Measurements from ENCODE around the gene ACOT7.

The ACOT7 gene

DNA sequence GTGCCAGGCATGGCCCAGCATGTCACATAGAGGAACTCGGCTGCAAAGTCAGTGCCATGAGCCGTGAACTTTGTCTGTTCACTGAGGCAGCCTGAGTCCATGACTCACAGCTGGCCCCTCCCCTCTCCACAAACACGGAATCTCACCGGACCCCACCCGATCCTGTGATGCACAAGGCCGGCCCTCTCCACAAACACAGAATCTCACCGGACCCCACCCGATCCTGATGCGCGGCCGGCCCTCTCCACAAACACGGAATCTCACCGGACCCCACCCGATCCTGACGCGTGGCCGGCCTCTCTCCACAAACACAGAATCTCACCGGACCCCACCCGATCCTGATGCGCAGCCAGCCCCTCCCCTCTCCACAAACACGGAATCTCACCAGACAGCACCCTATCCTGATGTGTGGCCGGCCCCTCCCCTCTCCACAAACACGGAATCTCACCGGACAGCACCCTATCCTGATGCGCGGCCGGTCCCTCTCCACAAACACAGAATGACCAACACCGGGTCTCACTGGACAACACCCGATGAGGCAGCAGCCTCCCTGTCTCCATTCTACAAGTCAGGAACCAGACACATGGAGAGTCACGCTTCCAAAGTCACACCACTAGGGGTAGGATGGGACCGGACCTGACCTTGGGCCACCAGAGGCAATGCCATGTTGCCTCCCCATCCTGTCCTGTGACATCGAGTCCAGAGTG, 93.1 kb downstream of the ACOT7 start:
- no peak overlapping the region for H3K4me3 ChIP-seq (ENCODE audit: low read length)
- no peak for DNase-seq (ENCODE audit: low read depth, low spot score)

DNA sequence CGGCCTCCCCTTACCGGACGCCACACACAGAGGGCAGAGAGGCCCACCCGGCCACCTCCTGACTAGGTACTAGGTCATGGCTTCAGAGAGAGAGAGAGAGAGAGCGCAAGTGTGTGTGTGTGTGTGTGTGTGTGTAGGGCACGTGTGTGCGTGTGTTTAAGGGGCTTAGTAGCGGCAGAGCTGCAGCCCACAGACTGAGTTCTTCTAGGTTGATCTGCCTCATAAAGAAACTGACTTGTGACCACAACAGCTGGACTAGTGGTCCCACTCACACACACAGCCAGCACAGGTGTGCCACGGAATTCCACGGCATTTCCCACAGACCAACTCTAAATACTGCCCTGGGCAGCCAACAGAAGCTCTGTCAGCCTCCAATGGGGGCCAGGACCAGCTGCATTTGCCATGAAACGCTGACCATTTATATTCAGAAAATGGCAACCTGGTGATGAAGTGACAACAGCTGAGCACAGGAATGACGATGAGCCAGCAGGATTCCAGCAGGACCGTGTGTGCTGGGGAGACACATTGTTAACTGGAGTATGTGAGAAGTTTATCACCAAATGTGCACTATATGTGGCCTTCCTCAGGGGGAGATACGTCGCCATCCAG, 93.9 kb downstream of the ACOT7 start:
- H3K4me3 ChIP-seq (ENCODE audit: low read length), result no peak overlapping the region
- no peak for DNase-seq (ENCODE audit: low read depth, low spot score)

- DNase-seq (ENCODE audit: low read depth, low spot score), result no peak
- H3K4me3 ChIP-seq (ENCODE audit: low read length), result no peak overlapping the region
Measured at GRCh38 chr1:6298940-6299465, 94.6 kb downstream of the ACOT7 start.

GRCh38 chr1:6298530-6298929, 95.0 kb downstream of the ACOT7 start:
- no peak for DNase-seq (ENCODE audit: low read depth, low spot score)
- no peak overlapping the region for H3K4me3 ChIP-seq (ENCODE audit: low read length)

- no peak overlapping the region for H3K4me3 ChIP-seq (ENCODE audit: low read length)
- DNase-seq (ENCODE audit: low read depth, low spot score), result no peak
Measured at GRCh38 chr1:6295910-6296309, 97.7 kb downstream of the ACOT7 start.

- no peak overlapping the region for H3K4me3 ChIP-seq (ENCODE audit: low read length)
- DNase-seq (ENCODE audit: low read depth, low spot score), result no peak
Measured at GRCh38 chr1:6294890-6295556, 98.5 kb downstream of the ACOT7 start.

DNA sequence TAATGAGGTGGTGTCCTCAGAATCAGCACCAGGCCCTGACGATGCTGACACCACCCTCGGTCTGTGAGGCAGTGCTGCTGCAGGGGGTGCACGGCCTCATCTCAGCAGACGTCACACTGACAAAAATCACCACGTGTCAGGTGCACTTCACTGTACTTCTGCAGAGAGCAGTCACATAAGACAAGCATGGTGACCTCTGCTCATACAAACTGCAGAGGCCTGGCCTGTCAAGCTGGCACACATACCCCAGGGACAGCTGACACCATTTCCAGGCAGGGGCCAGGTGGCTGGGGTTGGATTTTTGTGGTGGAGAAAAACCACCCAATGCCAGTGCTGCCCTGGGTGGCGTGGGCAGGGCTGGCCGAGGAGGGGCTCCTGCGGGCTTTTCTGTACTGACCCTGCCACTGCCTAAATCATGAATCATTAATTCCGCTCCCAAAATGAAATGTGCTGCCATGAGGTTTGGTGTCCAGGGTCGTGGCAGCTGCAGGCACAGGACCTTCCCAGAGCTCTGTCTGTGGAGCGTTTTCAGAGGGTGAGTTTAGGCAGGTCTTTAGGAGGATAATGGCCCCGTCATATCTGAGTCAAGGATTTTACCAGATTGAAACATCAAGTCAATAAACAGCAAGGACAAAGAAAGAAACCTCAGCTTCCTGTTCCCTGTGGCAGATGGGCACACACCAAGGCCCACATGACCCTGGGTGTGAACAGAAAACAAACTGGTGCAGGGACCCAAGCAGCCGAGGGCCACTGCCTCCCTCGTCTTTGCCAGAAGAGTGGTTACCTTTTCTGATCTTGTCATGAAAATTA, 99.3 kb downstream of the ACOT7 start:
- peak; percentile 19 for DNase-seq (ENCODE audit: low read depth, low spot score)
- H3K4me3 ChIP-seq (ENCODE audit: low read length), result no peak overlapping the region

DNA sequence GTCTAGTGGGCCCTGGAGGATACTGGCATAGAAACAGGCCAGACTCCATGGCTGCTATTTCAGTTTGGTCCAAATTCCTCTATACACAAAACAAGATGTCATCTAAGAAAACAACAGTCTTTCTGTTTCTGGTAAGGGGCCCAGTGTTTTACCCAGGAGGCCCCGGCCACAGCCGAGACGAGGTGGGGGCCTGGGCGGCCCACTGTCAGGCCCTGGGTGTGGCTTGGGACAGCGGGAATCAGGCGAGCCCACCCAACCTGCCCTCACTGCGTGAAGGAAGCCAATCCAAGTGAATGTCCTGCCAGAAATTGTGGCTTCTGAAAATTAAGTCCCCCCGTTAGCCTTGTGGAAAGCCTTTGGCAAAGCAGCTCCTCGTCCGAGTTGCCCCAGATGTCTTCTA, 101.5 kb downstream of the ACOT7 start:
- DNase-seq (ENCODE audit: low read depth, low spot score), result no peak
- H3K4me3 ChIP-seq (ENCODE audit: low read length), result no peak overlapping the region

GRCh38 chr1:6288665-6289064, 104.9 kb downstream of the ACOT7 start:
- DNase-seq (ENCODE audit: low read depth, low spot score), result no peak
- H3K4me3 ChIP-seq (ENCODE audit: low read length), result no peak overlapping the region

- DNase-seq (ENCODE audit: low read depth, low spot score), result no peak
- H3K4me3 ChIP-seq (ENCODE audit: low read length), result no peak overlapping the region
Measured at GRCh38 chr1:6288026-6288425, 105.5 kb downstream of the ACOT7 start.

DNA sequence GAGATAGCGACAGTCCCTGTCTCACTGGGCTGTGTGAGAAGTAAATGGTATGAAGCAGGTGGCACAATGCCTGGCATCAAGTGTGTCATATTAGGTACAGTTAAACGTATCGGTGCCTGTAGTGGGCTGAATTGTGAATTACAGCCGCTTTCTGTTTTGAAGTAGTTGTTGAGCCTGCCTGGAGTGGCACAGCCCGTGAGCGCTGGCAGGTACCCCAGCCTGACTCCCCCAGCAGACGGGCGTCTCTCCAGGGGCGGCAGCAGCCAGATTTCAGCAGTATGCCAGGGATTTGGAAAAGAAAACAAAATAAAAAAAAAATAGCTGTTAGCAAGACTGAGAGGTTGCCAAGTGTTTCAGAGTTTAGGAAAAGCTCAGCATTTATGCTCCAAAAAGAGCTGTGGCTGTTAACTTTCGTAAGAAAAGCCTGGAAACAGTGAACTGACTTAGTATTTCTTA, 106.1 kb downstream of the ACOT7 start:
- H3K4me3 ChIP-seq (ENCODE audit: low read length), result no peak overlapping the region
- DNase-seq (ENCODE audit: low read depth, low spot score), result no peak

DNA sequence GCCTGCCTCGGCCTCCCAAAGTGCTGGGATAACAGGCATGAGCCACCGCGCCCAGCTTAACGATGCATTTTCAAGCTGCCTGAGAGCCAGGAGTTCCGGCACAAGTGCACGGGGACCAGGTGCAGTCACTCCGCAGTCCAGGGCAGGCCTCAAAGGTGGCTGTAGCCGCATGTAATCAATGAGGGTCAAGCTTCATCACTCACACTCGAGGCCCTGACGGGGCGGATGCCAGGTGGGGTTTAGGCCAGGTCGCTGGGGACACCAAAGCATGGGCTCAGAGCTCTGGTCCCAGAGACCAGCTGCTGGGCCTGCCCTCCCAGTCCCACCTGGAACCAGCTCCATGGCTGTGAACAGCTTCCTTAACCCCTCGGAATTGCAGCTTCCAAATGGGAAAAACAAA, 106.5 kb downstream of the ACOT7 start:
- no peak overlapping the region for H3K4me3 ChIP-seq (ENCODE audit: low read length)
- no peak for DNase-seq (ENCODE audit: low read depth, low spot score)

GRCh38 chr1:6286266-6286665, 107.3 kb downstream of the ACOT7 start:
- no peak overlapping the region for H3K4me3 ChIP-seq (ENCODE audit: low read length)
- no peak for DNase-seq (ENCODE audit: low read depth, low spot score)

GRCh38 chr1:6285336-6285735, 108.2 kb downstream of the ACOT7 start:
- H3K4me3 ChIP-seq (ENCODE audit: low read length), result no peak overlapping the region
- DNase-seq (ENCODE audit: low read depth, low spot score), result no peak

DNA sequence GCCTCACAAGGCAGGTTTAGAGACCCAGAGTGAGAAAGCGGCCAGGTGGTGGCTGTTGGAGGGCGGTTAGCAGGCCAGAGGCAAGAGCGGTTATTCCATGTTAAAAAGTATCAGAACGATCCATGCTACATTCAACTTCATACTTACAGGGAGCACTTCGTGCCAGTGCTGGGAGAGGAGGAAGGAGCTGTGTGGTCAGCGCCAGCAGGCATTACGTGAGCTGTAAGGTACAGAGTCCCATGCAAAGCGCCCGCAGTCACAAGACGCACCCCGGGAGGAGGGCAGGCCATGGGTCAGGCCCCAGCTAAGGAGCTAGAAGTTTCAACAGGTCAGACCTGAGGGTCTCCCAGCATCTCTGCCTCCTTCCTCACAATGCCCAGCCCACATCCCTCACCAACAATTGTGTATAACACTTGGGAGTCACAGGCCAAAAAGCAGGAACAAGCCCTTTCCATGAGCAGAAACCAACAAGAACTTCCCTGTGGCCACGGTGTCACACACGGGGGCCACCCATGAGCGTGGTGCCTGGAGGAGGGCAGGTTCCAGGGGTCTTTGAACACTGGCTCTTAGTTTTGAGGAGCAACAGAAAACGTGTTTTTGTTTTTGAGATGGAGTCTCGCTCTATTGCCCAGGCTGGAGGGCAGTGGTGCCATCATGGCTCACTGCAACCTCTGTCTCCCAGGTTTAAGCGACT, 110.8 kb downstream of the ACOT7 start:
- H3K4me3 ChIP-seq (ENCODE audit: low read length), result no peak overlapping the region
- DNase-seq (ENCODE audit: low read depth, low spot score), result no peak

DNA sequence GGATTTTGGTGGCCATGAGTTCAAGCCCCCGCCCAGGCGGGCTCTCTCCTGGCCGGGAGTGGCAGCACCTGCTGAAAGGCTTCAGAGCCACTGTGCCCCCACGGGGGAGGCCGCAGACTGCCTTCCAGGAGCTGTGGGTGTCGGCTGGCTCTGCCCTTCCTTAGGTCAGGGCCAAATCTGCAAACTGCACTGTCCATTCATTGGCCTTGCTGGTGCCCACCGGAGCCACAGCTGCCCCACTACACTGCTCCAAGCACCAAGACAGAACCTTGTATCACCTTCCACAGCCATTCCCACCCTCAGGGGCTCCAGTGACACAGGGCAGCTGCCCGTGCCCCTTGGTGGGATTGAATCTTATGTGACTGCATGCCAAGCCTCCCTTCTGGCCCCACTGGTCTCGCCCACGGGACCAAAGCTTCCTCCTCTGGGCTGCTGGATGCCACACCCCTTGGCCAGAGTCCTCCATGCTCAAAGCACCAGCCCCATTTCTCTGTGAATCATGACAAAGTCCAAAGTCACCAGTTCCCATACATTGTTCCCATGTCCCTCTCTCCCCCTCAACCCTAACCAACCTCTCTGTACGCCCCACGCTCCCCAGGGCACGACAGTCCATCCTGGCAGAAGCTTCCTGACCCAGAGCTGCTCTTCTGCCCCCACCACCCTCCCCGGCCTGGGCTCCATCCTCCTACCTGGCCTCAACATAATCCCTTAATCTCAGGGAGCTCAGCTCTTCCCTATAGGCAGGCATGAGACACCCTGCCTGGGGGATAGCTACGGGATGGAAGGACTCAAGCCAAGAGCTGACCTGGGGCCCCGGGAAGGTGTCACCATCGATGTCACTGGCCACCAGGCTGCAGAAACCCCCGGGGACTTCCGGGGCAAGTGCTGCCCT, 111.8 kb downstream of the ACOT7 start:
- no peak overlapping the region for H3K4me3 ChIP-seq (ENCODE audit: low read length)
- DNase-seq (ENCODE audit: low read depth, low spot score), result no peak

GRCh38 chr1:6280761-6281451, 112.7 kb downstream of the ACOT7 start:
- DNase-seq (ENCODE audit: low read depth, low spot score), result no peak
- H3K4me3 ChIP-seq (ENCODE audit: low read length), result no peak overlapping the region
